GM12873 (cell line): Measurements from ENCODE around the gene UGT2A1.

Experiments used
- CTCF ChIP-seq: IDR thresholded peaks from 2 replicates; pipeline ENCODE4 v1.5.1; 2012; ENCODE audit warnings: low read depth, mild to moderate bottlenecking, moderate library complexity, low read length, control low read depth; ENCODE audit not compliant: insufficient read depth; ENCODE audit errors: missing control alignments

The UGT2A1 gene

DNA sequence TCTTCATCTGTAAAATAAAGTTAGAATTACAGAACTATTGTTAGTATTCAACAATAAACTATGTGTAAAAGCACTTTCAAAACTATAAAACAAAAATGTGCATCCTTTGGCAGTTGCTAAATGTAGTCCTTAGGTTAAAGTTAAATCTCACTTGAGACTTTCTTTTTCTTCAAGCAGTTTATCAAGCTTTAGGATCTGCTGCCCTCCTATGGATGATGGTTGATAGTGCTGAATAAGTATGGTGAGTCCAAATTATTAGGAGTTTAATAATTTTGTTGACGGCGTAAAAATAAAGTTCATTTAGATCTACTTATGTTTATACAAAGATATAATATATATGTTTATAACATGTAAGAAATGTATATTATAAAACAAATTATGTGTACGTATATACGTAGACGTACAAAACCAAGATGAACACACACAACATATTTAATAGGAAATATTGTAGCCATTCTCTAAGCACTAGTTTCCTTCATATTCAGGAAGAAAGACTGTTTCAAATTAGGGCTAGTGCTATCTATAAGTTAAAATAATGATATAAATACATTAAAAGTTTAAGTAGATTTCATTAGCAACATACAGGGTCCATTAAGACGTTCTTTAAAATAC lies 35.9 kb downstream of the UGT2A1 start:
- peak; percentile 44 for TF ChIP-seq CTCF

- TF ChIP-seq CTCF, result no peak
Observed at GRCh38 chr4:69610484-69610883, 42.6 kb downstream of the UGT2A1 start.

GRCh38 chr4:69601065-69601464 lies 52.0 kb downstream of the UGT2A1 start:
- no peak for TF ChIP-seq CTCF

GRCh38 chr4:69600013-69600412 lies 53.0 kb downstream of the UGT2A1 start:
- TF ChIP-seq CTCF, result no peak

GRCh38 chr4:69594382-69594781 lies 58.7 kb downstream of the UGT2A1 start:
- TF ChIP-seq CTCF, result no peak

DNA sequence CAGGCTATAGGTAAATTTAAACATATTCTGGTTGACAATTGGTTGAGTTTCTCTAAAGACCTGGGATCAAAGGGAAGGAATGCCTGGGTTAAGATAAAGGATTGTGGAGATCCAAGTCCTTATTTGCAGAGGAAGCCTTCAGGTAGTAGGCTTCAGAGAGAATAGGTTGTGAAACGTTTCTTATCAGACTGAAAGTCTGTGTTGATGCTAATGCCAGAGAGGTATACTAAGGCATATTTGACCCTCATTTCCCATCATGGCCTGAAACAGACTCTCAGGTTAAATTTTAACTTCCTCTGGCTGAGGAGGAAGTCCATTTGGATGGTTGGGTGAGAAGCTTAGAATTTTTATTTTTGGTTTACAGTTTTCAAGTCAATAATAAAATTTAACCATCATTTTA lies 61.7 kb downstream of the UGT2A1 start:
- no peak for TF ChIP-seq CTCF

DNA sequence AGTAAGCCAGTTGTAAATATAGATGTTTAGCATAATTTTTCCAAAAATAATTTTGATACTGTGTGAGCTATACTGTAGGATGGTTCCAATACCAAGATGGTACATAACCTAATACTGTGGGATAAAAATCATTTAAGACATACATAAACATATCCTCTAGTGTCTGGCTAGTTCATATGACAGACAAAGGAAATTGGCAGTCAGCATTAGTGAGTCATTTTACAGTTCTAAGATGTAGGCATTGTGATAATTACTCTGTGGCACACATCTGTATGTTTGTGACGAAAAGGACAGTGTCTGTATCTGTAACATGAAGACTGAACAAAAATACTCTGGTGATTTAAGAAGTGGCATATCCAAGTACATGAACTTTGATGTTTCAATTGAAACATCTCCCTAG lies 63.2 kb downstream of the UGT2A1 start:
- TF ChIP-seq CTCF, result no peak
